HT-29 (cell line): ENCODE measurements around the gene ESPNL. TPM values are rescaled to one million over a fixed set of nuclear protein-coding genes. Genes with fewer than 3 reads are reported as not detected.
"Not testable (repeated sequence)": the region's sequence is repeated elsewhere in the genome, so short reads cannot be mapped to it uniquely, and the experiment has no call there.

Experiments
- DNase-seq: peaks from one replicate; pipeline ENCODE4 v3.0.0-alpha.2; 2015; ENCODE audit warnings: low spot score
- total RNA-seq: library from RNA; depleted of rRNA; stranded (reverse); fragments of >200 nt; shearing (Covaris generic); gene quantifications from 2 replicates; pipeline ENCODE4 v1.2.3, GENCODE V29; 2014; rRNA removed

Gene ESPNL
- total RNA-seq, 1 experiment from 2014 or later: not detected

DNA sequence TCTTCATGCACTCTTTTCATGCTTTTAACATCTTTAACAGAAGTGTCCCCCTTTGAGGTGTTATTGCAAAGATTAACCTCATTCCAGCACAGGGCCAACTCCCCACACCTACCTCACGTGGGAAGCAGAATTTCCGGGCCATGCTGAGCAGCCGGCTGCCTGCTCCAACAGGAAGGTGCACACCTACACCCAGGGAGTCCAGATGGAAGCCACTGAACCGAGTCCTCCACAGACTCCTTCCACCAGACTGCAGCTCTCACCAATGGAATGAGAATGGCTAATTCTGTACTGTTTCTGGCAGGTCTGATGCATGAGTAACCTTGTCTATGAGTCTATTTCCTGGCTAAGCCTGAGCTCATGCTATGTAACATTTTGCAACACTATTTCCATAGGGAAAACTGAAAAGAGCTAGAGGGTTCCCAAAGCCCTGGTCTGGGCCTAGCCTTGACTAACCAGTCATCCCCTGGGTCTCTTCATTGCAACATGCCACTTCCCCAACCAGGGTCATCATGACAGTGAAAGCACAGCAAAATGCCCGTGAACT lies 69.6 kb downstream of the ESPNL start:
- DNase-seq: no peak

- no peak for DNase-seq
These were observed 70.4 kb downstream of the ESPNL start for GRCh38 chr2:238170386-238171071.

GRCh38 chr2:238171072-238171431 lies 70.9 kb downstream of the ESPNL start:
- DNase-seq: not testable (repeated sequence)

DNA sequence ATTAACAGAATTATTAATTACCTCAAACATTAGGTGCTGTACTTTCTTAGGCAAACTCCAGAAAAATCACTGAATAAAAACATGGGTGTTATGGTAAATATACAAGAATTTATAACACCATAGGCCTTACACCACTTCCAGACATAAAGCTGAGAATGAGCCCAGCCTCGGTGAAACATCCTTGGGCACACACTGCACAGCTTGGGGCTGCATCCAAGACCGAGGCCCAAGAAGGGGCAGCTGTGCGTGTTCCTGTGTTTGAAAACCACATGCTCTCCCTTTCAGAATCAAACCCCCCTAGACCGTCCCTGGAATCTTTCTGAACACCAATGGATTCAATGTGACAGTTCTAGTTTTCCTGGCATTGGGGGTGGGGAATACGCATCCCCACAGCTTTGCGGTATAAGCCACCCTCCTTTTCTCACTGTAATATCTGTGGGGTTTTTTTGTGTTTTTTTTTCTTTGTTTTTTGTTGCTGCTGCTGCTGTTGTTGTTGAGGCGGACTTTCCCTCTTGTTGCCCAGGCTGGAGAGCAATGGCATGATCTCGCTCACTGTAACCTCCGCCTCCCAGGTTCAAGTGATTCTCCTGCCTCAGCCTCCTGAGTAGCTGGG lies 71.5 kb downstream of the ESPNL start:
- DNase-seq: no peak

GRCh38 chr2:238172439-238172838 lies 72.3 kb downstream of the ESPNL start:
- no peak for DNase-seq

GRCh38 chr2:238173692-238174091 lies 73.6 kb downstream of the ESPNL start:
- DNase-seq: no peak

GRCh38 chr2:238174291-238174690 lies 74.2 kb downstream of the ESPNL start:
- no peak for DNase-seq

DNA sequence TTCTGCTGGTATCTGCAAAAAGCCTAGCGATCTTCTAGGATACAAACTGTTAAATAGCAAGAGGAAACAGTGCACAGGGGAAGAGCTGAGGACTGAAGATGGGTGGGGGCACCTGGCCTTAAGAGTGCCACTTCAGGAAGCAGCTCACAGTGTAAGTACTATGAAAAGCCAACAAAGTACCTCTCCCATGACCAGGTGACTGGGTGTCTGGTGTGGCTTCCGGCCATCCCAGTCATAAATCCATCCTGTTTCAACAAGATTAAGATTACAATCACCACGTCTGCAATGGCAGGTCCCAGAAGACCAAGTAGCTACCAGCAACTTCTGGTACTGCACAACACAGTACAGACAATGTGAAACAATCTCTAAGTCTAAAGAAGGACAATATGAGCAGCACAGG lies 74.6 kb downstream of the ESPNL start:
- DNase-seq: no peak

GRCh38 chr2:238176613-238177012 lies 76.5 kb downstream of the ESPNL start:
- no peak for DNase-seq

GRCh38 chr2:238180554-238180953 lies 80.4 kb downstream of the ESPNL start:
- DNase-seq: no peak

- no peak for DNase-seq
These were observed 82.2 kb downstream of the ESPNL start for GRCh38 chr2:238182362-238182761.

Other genes with a start within 250 kb of the ESPNL start
- 36.5 and 56.0 TPM in 2 replicates for gene RAMP1, start 240.7 kb upstream of the ESPNL start, total RNA-seq
- 35.7 and 40.1 TPM in 2 replicates for gene UBE2F, start 133.3 kb upstream of the ESPNL start, total RNA-seq
- 41.6 and 45.6 TPM in 2 replicates for gene SCLY, start 39.3 kb upstream of the ESPNL start, total RNA-seq
- 1.1 and 1.7 TPM in 2 replicates for gene KLHL30, start 38.3 kb downstream of the ESPNL start, total RNA-seq
- gene ERFE, start 58.6 kb downstream of the ESPNL start, total RNA-seq: 4.0 and 4.5 TPM in 2 replicates
- gene ILKAP, start 103.4 kb downstream of the ESPNL start, total RNA-seq: 27.5 and 28.1 TPM in 2 replicates
- 113 and 134 TPM in 2 replicates for gene HES6, start 139.7 kb downstream of the ESPNL start, total RNA-seq
- 26.6 and 28.3 TPM in 2 replicates for gene PER2, start 188.3 kb downstream of the ESPNL start, total RNA-seq
- 2.4 and 3.6 TPM in 2 replicates for gene TRAF3IP1, start 220.2 kb downstream of the ESPNL start, total RNA-seq